ENCODE results near the gene CPPED1.
A peak's percentile ranks its signal among the peaks of the same experiment; 100 is the strongest.

CPPED1 gene

GRCh38 chr16:12803203-12804093 is at the start of gene CPPED1:
CPPED1 (minus strand) TSS chr16:12803887; CDS start chr16:12803776, 111 bp downstream.
- Histone ChIP-seq H3K9ac (ENCODE audit: low read length) (peak within 1 kb of the TSS; percentile 52), H3K9me3 (ENCODE audit: control insufficient read depth, low read length) (no peaks in the 10 kb centered on the region), H3K27me3 (ENCODE audit: control insufficient read depth, insufficient read depth, low read length) (no peaks in the 10 kb centered on the region), H3K4me3 (ENCODE audit: low read length) (peak within 1 kb of the TSS; percentile 98), H3K4me1 (ENCODE audit: control insufficient read depth, insufficient read depth, low read length) (peaks cover 10% of the 10 kb centered on the region), H3K36me3 (ENCODE audit: control insufficient read depth, insufficient read depth, low read length) (no peaks in the 10 kb centered on the region)

- no peaks in the 10 kb centered on the region for H3K36me3 ChIP-seq (ENCODE audit: control insufficient read depth, insufficient read depth, low read length)
Observed at GRCh38 chr16:12850186-12850585, 46.5 kb upstream of the CPPED1 start.

GRCh38 chr16:12846592-12846991 is 42.9 kb upstream of the CPPED1 start:
- Histone ChIP-seq H3K27me3 (ENCODE audit: control insufficient read depth, insufficient read depth, low read length) (no peaks in the 10 kb centered on the region), H3K4me3 (ENCODE audit: low read length) (no peak overlapping the region), H3K36me3 (ENCODE audit: control insufficient read depth, insufficient read depth, low read length) (no peaks in the 10 kb centered on the region), H3K9me3 (ENCODE audit: control insufficient read depth, low read length) (no peaks in the 10 kb centered on the region), H3K4me1 (ENCODE audit: control insufficient read depth, insufficient read depth, low read length) (no peaks in the 10 kb centered on the region), H3K9ac (ENCODE audit: low read length) (no peak overlapping the region)

More at GRCh38 chr16:12850186-12850585, 46.5 kb upstream of the CPPED1 start:
- Histone ChIP-seq H3K9me3 (ENCODE audit: control insufficient read depth, low read length) (no peaks in the 10 kb centered on the region), H3K4me1 (ENCODE audit: control insufficient read depth, insufficient read depth, low read length) (no peaks in the 10 kb centered on the region), H3K9ac (ENCODE audit: low read length) (no peak overlapping the region), H3K4me3 (ENCODE audit: low read length) (no peak overlapping the region), H3K27me3 (ENCODE audit: control insufficient read depth, insufficient read depth, low read length) (no peaks in the 10 kb centered on the region)

- no peaks in the 10 kb centered on the region for H3K36me3 ChIP-seq (ENCODE audit: control insufficient read depth, insufficient read depth, low read length)
Observed at GRCh38 chr16:12845282-12845681, 41.6 kb upstream of the CPPED1 start.

GRCh38 chr16:12837756-12838155 is 34.1 kb upstream of the CPPED1 start:
- no peak overlapping the region for H3K4me3 ChIP-seq (ENCODE audit: low read length)

More at GRCh38 chr16:12845282-12845681, 41.6 kb upstream of the CPPED1 start:
- Histone ChIP-seq H3K9ac (ENCODE audit: low read length) (no peak overlapping the region), H3K4me1 (ENCODE audit: control insufficient read depth, insufficient read depth, low read length) (no peaks in the 10 kb centered on the region), H3K4me3 (ENCODE audit: low read length) (no peak overlapping the region), H3K27me3 (ENCODE audit: control insufficient read depth, insufficient read depth, low read length) (no peaks in the 10 kb centered on the region), H3K9me3 (ENCODE audit: control insufficient read depth, low read length) (no peaks in the 10 kb centered on the region)

GRCh38 chr16:12837291-12837690 is 33.6 kb upstream of the CPPED1 start:
- no peak overlapping the region for H3K9ac ChIP-seq (ENCODE audit: low read length)
- H3K9me3 ChIP-seq (ENCODE audit: control insufficient read depth, low read length) = no peaks in the 10 kb centered on the region
- H3K4me3 ChIP-seq (ENCODE audit: low read length) = no peak overlapping the region
- no peaks in the 10 kb centered on the region for H3K27me3 ChIP-seq (ENCODE audit: control insufficient read depth, insufficient read depth, low read length)
- H3K4me1 ChIP-seq (ENCODE audit: control insufficient read depth, insufficient read depth, low read length) = no peaks in the 10 kb centered on the region
- no peaks in the 10 kb centered on the region for H3K36me3 ChIP-seq (ENCODE audit: control insufficient read depth, insufficient read depth, low read length)

More at GRCh38 chr16:12837756-12838155, 34.1 kb upstream of the CPPED1 start:
- H3K27me3 ChIP-seq (ENCODE audit: control insufficient read depth, insufficient read depth, low read length) = no peaks in the 10 kb centered on the region
- no peaks in the 10 kb centered on the region for H3K9me3 ChIP-seq (ENCODE audit: control insufficient read depth, low read length)
- no peak overlapping the region for H3K9ac ChIP-seq (ENCODE audit: low read length)
- no peaks in the 10 kb centered on the region for H3K4me1 ChIP-seq (ENCODE audit: control insufficient read depth, insufficient read depth, low read length)
- H3K36me3 ChIP-seq (ENCODE audit: control insufficient read depth, insufficient read depth, low read length) = no peaks in the 10 kb centered on the region

- no peaks in the 10 kb centered on the region for H3K9me3 ChIP-seq (ENCODE audit: control insufficient read depth, low read length)
- no peaks in the 10 kb centered on the region for H3K27me3 ChIP-seq (ENCODE audit: control insufficient read depth, insufficient read depth, low read length)
- no peak overlapping the region for H3K9ac ChIP-seq (ENCODE audit: low read length)
- H3K4me1 ChIP-seq (ENCODE audit: control insufficient read depth, insufficient read depth, low read length) = no peaks in the 10 kb centered on the region
- H3K36me3 ChIP-seq (ENCODE audit: control insufficient read depth, insufficient read depth, low read length) = no peaks in the 10 kb centered on the region
- no peak overlapping the region for H3K4me3 ChIP-seq (ENCODE audit: low read length)
Observed at GRCh38 chr16:12833926-12834325, 30.2 kb upstream of the CPPED1 start.

- H3K4me3 ChIP-seq (ENCODE audit: low read length) = no peak overlapping the region
- H3K27me3 ChIP-seq (ENCODE audit: control insufficient read depth, insufficient read depth, low read length) = no peaks in the 10 kb centered on the region
- no peaks in the 10 kb centered on the region for H3K4me1 ChIP-seq (ENCODE audit: control insufficient read depth, insufficient read depth, low read length)
- no peaks in the 10 kb centered on the region for H3K36me3 ChIP-seq (ENCODE audit: control insufficient read depth, insufficient read depth, low read length)
- no peaks in the 10 kb centered on the region for H3K9me3 ChIP-seq (ENCODE audit: control insufficient read depth, low read length)
- H3K9ac ChIP-seq (ENCODE audit: low read length) = no peak overlapping the region
Observed at GRCh38 chr16:12829096-12829888, 25.6 kb upstream of the CPPED1 start.

- Histone ChIP-seq H3K4me1 (ENCODE audit: control insufficient read depth, insufficient read depth, low read length) (no peaks in the 10 kb centered on the region), H3K9ac (ENCODE audit: low read length) (no peak overlapping the region), H3K36me3 (ENCODE audit: control insufficient read depth, insufficient read depth, low read length) (no peaks in the 10 kb centered on the region), H3K27me3 (ENCODE audit: control insufficient read depth, insufficient read depth, low read length) (no peaks in the 10 kb centered on the region), H3K9me3 (ENCODE audit: control insufficient read depth, low read length) (no peaks in the 10 kb centered on the region), H3K4me3 (ENCODE audit: low read length) (no peak overlapping the region)
Observed at GRCh38 chr16:12828206-12828605, 24.5 kb upstream of the CPPED1 start.

GRCh38 chr16:12826559-12826958 is 22.9 kb upstream of the CPPED1 start:
- H3K4me3 ChIP-seq (ENCODE audit: low read length) = no peak overlapping the region
- no peaks in the 10 kb centered on the region for H3K9me3 ChIP-seq (ENCODE audit: control insufficient read depth, low read length)
- no peaks in the 10 kb centered on the region for H3K27me3 ChIP-seq (ENCODE audit: control insufficient read depth, insufficient read depth, low read length)
- H3K9ac ChIP-seq (ENCODE audit: low read length) = no peak overlapping the region
- no peaks in the 10 kb centered on the region for H3K4me1 ChIP-seq (ENCODE audit: control insufficient read depth, insufficient read depth, low read length)
- no peaks in the 10 kb centered on the region for H3K36me3 ChIP-seq (ENCODE audit: control insufficient read depth, insufficient read depth, low read length)

- no peaks in the 10 kb centered on the region for H3K9me3 ChIP-seq (ENCODE audit: control insufficient read depth, low read length)
- H3K4me3 ChIP-seq (ENCODE audit: low read length) = no peak overlapping the region
- no peaks in the 10 kb centered on the region for H3K4me1 ChIP-seq (ENCODE audit: control insufficient read depth, insufficient read depth, low read length)
- peaks cover 3% of the 10 kb centered on the region for H3K27me3 ChIP-seq (ENCODE audit: control insufficient read depth, insufficient read depth, low read length)
- no peaks in the 10 kb centered on the region for H3K36me3 ChIP-seq (ENCODE audit: control insufficient read depth, insufficient read depth, low read length)
- H3K9ac ChIP-seq (ENCODE audit: low read length) = no peak overlapping the region
Observed at GRCh38 chr16:12819126-12820117, 15.7 kb upstream of the CPPED1 start.
